ENCODE data around the gene GLI1. TPM values are rescaled to one million over a fixed set of nuclear protein-coding genes. Genes with fewer than 3 reads are reported as not detected.
A peak's percentile ranks its signal among the peaks of the same experiment; 100 is the strongest.
"Not testable (repeated sequence)": the region's sequence is repeated elsewhere in the genome, so short reads cannot be mapped to it uniquely, and the experiment has no call there.

The GLI1 gene
- total and polyA plus RNA-seq, 2 of the 13 experiments (the other 11 are each of a cell fraction or from before 2014, with no cell fraction given): 0.09 to 0.20 TPM

GRCh38 chr12:57500213-57500612, 40.6 kb downstream of the GLI1 start (continued):
- no peak for TF ChIP-seq ZNF737 (CRISPR knock-in tag; IDR thresholded peaks at IDR 0.05; ENCODE audit: borderline replicate concordance)

- H3K4me1 ChIP-seq (ENCODE audit: insufficient read depth, low read length); H3K27me3 ChIP-seq (ENCODE audit: control insufficient read depth in 1 of 2, insufficient read depth in 2 of 2, low read length in 2 of 2); H3K4me3 ChIP-seq (replicated peaks in 1 of 3; ENCODE audit: insufficient read depth in 1 of 3, low read depth in 2 of 3, low read length in 3 of 3); H3K79me2 ChIP-seq (ENCODE audit: insufficient read depth, low read length); ATAC-seq; intact Hi-C loops (cut with micrococcal nuclease; ENCODE audit: unreplicated experiment); in situ Hi-C loops (cut with HindIII; ENCODE audit: extremely low pct_ligation_motif_present, low pct_unique_long_range_greater_than_20kb); H3K4me2 ChIP-seq (ENCODE audit: low read depth, low read length); H4K20me1 ChIP-seq (ENCODE audit: insufficient read depth, low read length); H3K9ac ChIP-seq (ENCODE audit: insufficient read depth, low read depth, low read length); CTCF ChIA-PET (ENCODE audit: low intra/inter-chr PET ratio, low total read pairs); H3K27ac ChIP-seq (ENCODE audit: extremely low read length, insufficient read depth, low read length); DNase-seq (ENCODE audit: low spot score); H3K9me3 ChIP-seq (ENCODE audit: low read length); H2AFZ ChIP-seq (ENCODE audit: low read length); BruUV-seq (replicated peaks); FAIRE-seq: not testable (repeated sequence)
- 0 out of 2 replicates have a peak, but pooled peaks have one; percentile 34 for TF ChIP-seq RBFOX2 (IDR thresholded peaks at IDR 0.05; ENCODE audit: low read depth, low read length)
- POLR2A ChIA-PET: interaction anchor here (0.6 to 9.0 kb wide), 5 partner anchors 12 to 181 kb away, joined by 3 to 90 read pairs (median 3); partner anchors contain the start of gene DDIT3
- peaks cover 28 to 71% of the 10 kb centered on the region in 2 experiments; a peak in 4 of 5 replicates for H3K36me3 ChIP-seq (replicated peaks in 1 of 2; ENCODE audit: control insufficient read depth in 1 of 2, insufficient read depth in 2 of 2, low read length in 2 of 2)
- WGBS (ENCODE audit: low lambda C conversion rate): 98% methylated on average over 22 of the region's 22 CpGs
Observed at GRCh38 chr12:57502311-57502969, 42.9 kb downstream of the GLI1 start.

GRCh38 chr12:57506541-57506940, 47.0 kb downstream of the GLI1 start:
- H2AFZ ChIP-seq (ENCODE audit: low read length); CTCF ChIA-PET (ENCODE audit: low intra/inter-chr PET ratio, low total read pairs); intact Hi-C loops (cut with micrococcal nuclease; ENCODE audit: unreplicated experiment); H3K27me3 ChIP-seq (ENCODE audit: control insufficient read depth in 1 of 2, insufficient read depth in 2 of 2, low read length in 2 of 2); DNase-seq (ENCODE audit: low spot score); H3K4me1 ChIP-seq (ENCODE audit: insufficient read depth, low read length); FAIRE-seq; H3K9ac ChIP-seq (ENCODE audit: insufficient read depth, low read depth, low read length); H3K9me3 ChIP-seq (ENCODE audit: low read length); H3K4me2 ChIP-seq (ENCODE audit: low read depth, low read length); in situ Hi-C loops (cut with HindIII; ENCODE audit: extremely low pct_ligation_motif_present, low pct_unique_long_range_greater_than_20kb); ATAC-seq; H3K27ac ChIP-seq (ENCODE audit: extremely low read length, insufficient read depth, low read length); H3K79me2 ChIP-seq (ENCODE audit: insufficient read depth, low read length); BruUV-seq (replicated peaks); H3K4me3 ChIP-seq (replicated peaks in 1 of 3; ENCODE audit: insufficient read depth in 1 of 3, low read depth in 2 of 3, low read length in 3 of 3); H4K20me1 ChIP-seq (ENCODE audit: insufficient read depth, low read length): not testable (repeated sequence)
- POLR2A ChIA-PET: interaction anchor here (9.0 kb wide), 1 partner anchor 11 kb away, joined by 90 read pairs; the partner anchor contains the start of gene DDIT3
- H3K36me3 ChIP-seq (replicated peaks in 1 of 2; ENCODE audit: control insufficient read depth in 1 of 2, insufficient read depth in 2 of 2, low read length in 2 of 2): peaks cover 16 to 58% of the 10 kb centered on the region in 2 experiments; a peak in 4 of 5 replicates
- WGBS (ENCODE audit: low lambda C conversion rate): 93% methylated on average over 4 of the region's 4 CpGs

GRCh38 chr12:57507796-57508195, 48.2 kb downstream of the GLI1 start:
- H3K4me2 ChIP-seq (ENCODE audit: low read depth, low read length); CTCF ChIA-PET (ENCODE audit: low intra/inter-chr PET ratio, low total read pairs); in situ Hi-C loops (cut with HindIII; ENCODE audit: extremely low pct_ligation_motif_present, low pct_unique_long_range_greater_than_20kb); H3K27ac ChIP-seq (ENCODE audit: extremely low read length, insufficient read depth, low read length); H3K4me1 ChIP-seq (ENCODE audit: insufficient read depth, low read length); H3K27me3 ChIP-seq (ENCODE audit: control insufficient read depth in 1 of 2, insufficient read depth in 2 of 2, low read length in 2 of 2); DNase-seq (ENCODE audit: low spot score); H2AFZ ChIP-seq (ENCODE audit: low read length); ATAC-seq; H3K79me2 ChIP-seq (ENCODE audit: insufficient read depth, low read length); FAIRE-seq; intact Hi-C loops (cut with micrococcal nuclease; ENCODE audit: unreplicated experiment); H4K20me1 ChIP-seq (ENCODE audit: insufficient read depth, low read length); H3K9me3 ChIP-seq (ENCODE audit: low read length); H3K9ac ChIP-seq (ENCODE audit: insufficient read depth, low read depth, low read length); H3K4me3 ChIP-seq (replicated peaks in 1 of 3; ENCODE audit: insufficient read depth in 1 of 3, low read depth in 2 of 3, low read length in 3 of 3); BruUV-seq (replicated peaks); POLR2A ChIA-PET: not testable (repeated sequence)
- H3K36me3 ChIP-seq (replicated peaks in 1 of 2; ENCODE audit: control insufficient read depth in 1 of 2, insufficient read depth in 2 of 2, low read length in 2 of 2): peaks cover 24 to 62% of the 10 kb centered on the region in 2 experiments; a peak in 4 of 5 replicates
- no CpG with 5 or more reads among the region's 28 CpGs for WGBS (ENCODE audit: low lambda C conversion rate)

Data from HepG2 (cell line).